ENCODE data around the gene PTPRM. TPM values are rescaled to one million over a fixed set of nuclear protein-coding genes. Genes with fewer than 3 reads are reported as not detected.
A peak's percentile ranks its signal among the peaks of the same experiment; 100 is the strongest.

Gene PTPRM
- total and polyA plus RNA-seq, 4 donors, result 61.1 to 146 (median 87.5) TPM

DNA sequence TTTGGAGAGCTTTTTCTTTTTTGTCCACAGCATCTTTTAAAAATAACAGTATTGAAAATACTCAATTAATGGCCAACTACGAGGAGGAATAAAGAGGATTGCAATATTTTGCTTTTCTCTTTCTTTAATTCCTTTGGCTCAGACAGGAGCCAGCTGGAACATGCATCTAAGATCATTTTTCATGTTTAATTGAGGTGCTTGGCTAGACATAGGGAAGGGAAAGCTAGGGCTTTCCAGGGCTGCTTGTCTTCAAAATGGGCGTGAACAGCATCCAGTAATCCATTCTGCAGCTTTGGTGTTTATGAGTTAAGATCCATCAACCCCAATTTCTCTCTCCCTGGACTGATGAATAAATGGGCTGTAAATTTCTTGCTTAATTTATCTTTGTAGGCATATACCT lies 323.0 kb downstream of the PTPRM start:
- Histone ChIP-seq H3K9me3 (ENCODE audit: control insufficient read depth in 4 of 4, insufficient read depth in 3 of 4, low read length in 3 of 4) (no peaks in the 10 kb centered on the region), H3K4me3 (no peak overlapping the region), H3K4me1 (ENCODE audit: control insufficient read depth in 5 of 5, insufficient read depth in 5 of 5, low read length in 5 of 5) (peaks cover 0 to 11% (median 3%) of the 10 kb centered on the region in 5 donors), H3K27ac (ENCODE audit: low read depth in 1 of 2, low read length in 1 of 2) (no peak overlapping the region), H3K27me3 (ENCODE audit: control insufficient read depth in 3 of 3, insufficient read depth in 3 of 3, low read length in 2 of 3) (no peaks in the 10 kb centered on the region), H3K9ac (ENCODE audit: insufficient read depth in 1 of 2, low read length in 2 of 2) (no peak overlapping the region), H3K36me3 (ENCODE audit: control insufficient read depth in 4 of 4, insufficient read depth in 4 of 4, low read length in 4 of 4) (peaks cover 0 to 3% (median under 1%) of the 10 kb centered on the region in 4 donors)
- DNase-seq (peak in 2 of 3 donors; percentile 38 to 62), ATAC-seq (ENCODE audit: insufficient read depth, low FRiP score) (no peak)
- WGBS, 2 donors, result 60 to 81% methylated on average over 2 of the region's 2 CpGs
- TF ChIP-seq, protein P1, sequence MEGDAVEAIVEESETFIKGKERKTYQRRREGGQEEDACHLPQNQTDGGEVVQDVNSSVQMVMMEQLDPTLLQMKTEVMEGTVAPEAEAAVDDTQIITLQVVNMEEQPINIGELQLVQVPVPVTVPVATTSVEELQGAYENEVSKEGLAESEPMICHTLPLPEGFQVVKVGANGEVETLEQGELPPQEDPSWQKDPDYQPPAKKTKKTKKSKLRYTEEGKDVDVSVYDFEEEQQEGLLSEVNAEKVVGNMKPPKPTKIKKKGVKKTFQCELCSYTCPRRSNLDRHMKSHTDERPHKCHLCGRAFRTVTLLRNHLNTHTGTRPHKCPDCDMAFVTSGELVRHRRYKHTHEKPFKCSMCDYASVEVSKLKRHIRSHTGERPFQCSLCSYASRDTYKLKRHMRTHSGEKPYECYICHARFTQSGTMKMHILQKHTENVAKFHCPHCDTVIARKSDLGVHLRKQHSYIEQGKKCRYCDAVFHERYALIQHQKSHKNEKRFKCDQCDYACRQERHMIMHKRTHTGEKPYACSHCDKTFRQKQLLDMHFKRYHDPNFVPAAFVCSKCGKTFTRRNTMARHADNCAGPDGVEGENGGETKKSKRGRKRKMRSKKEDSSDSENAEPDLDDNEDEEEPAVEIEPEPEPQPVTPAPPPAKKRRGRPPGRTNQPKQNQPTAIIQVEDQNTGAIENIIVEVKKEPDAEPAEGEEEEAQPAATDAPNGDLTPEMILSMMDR (IDR thresholded peaks at IDR 0.05; ENCODE audit: control extremely low read depth, extremely low read depth), result no peak

DNA sequence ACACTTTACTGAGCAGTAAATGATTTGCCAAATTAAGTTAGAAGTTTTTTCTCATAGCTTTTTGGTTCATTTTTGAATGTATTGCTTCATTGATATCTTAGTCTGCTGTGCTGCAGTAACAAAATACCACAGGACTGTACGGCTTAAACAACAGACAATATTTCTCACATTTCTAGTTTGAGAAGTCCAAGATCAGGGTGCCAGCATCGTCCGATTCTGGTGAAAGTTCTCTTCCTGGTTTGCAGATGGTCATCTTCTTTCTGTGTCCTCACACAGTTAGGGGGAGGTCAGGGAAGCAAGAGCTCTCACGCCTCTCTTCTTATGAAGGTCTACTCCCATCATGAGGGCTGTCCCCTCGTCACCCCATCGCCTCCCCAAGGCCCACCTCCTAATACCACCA lies 325.4 kb downstream of the PTPRM start:
- Histone ChIP-seq H3K36me3 (ENCODE audit: control insufficient read depth in 4 of 4, insufficient read depth in 4 of 4, low read length in 4 of 4) (peaks cover 0 to 3% (median under 1%) of the 10 kb centered on the region in 4 donors), H3K4me3 (no peak overlapping the region), H3K9ac (ENCODE audit: insufficient read depth in 1 of 2, low read length in 2 of 2) (no peak overlapping the region), H3K9me3 (ENCODE audit: control insufficient read depth in 4 of 4, insufficient read depth in 3 of 4, low read length in 3 of 4) (no peaks in the 10 kb centered on the region), H3K27me3 (ENCODE audit: control insufficient read depth in 3 of 3, insufficient read depth in 3 of 3, low read length in 2 of 3) (no peaks in the 10 kb centered on the region), H3K27ac (ENCODE audit: low read depth in 1 of 2, low read length in 1 of 2) (no peak overlapping the region), H3K4me1 (ENCODE audit: control insufficient read depth in 5 of 5, insufficient read depth in 5 of 5, low read length in 5 of 5) (peaks cover 0 to 26% (median 3%) of the 10 kb centered on the region in 5 donors)
- DNase-seq, result no peak
- 94 to 96% methylated on average over 6 of the region's 6 CpGs for WGBS, 2 donors
- TF ChIP-seq, protein P1 (IDR thresholded peaks at IDR 0.05; ENCODE audit: control extremely low read depth, extremely low read depth), result no peak
- ATAC-seq (ENCODE audit: insufficient read depth, low FRiP score), result no peak

DNA sequence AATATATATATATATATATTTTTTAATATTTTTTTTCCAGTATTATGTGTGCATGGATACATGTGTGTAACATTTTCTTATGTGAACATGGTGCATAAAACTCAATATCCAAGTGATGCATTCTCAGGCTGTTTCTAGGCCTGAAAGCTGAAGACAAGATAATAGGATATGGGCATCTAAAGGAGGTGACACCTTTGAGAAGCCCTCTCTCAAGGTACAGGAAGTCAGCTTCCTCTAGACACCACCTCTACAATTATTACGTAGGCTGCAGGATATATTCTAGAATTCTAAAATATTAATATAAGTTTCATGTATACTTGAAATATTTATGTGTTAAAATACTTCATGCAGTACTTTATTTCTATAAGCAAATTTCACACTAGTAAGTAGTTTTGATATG lies 327.5 kb downstream of the PTPRM start:
- Histone ChIP-seq H3K27ac (ENCODE audit: low read depth in 1 of 2, low read length in 1 of 2) (no peak overlapping the region), H3K27me3 (ENCODE audit: control insufficient read depth in 3 of 3, insufficient read depth in 3 of 3, low read length in 2 of 3) (no peaks in the 10 kb centered on the region), H3K9ac (ENCODE audit: insufficient read depth in 1 of 2, low read length in 2 of 2) (no peak overlapping the region), H3K4me1 (ENCODE audit: control insufficient read depth in 5 of 5, insufficient read depth in 5 of 5, low read length in 5 of 5) (peaks cover 0 to 32% (median 3%) of the 10 kb centered on the region in 5 donors), H3K36me3 (ENCODE audit: control insufficient read depth in 4 of 4, insufficient read depth in 4 of 4, low read length in 4 of 4) (no peaks in the 10 kb centered on the region), H3K4me3 (no peak overlapping the region), H3K9me3 (ENCODE audit: control insufficient read depth in 4 of 4, insufficient read depth in 3 of 4, low read length in 3 of 4) (no peaks in the 10 kb centered on the region)
- DNase-seq (no peak), ATAC-seq (ENCODE audit: insufficient read depth, low FRiP score) (no peak)
- TF ChIP-seq, protein P1 (IDR thresholded peaks at IDR 0.05; ENCODE audit: control extremely low read depth, extremely low read depth), result no peak
- WGBS, 2 donors, result 90 to 91% methylated on average over 1 of the region's 1 CpG

DNA sequence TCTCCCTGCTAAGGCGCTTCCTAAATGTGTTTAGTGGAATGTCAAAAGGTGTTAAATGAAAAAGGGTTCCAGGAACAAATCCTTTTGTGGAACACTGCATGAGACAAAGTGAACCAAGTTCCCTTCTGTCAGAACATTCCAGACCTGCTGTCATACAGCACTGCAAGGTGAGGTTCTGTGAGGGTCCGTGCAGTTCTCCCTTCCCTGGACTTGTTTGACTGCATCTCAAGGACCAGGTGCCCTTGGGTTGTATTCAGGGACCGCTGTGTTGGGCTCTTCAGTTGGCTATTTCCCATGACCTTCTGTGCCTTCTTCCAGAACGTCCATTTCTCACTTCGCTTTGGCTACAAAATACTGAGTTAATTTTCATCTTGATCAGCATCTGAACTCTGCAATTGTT lies 328.2 kb downstream of the PTPRM start:
- TF ChIP-seq, protein P1 (IDR thresholded peaks at IDR 0.05; ENCODE audit: control extremely low read depth, extremely low read depth), result no peak
- Histone ChIP-seq H3K9ac (ENCODE audit: insufficient read depth in 1 of 2, low read length in 2 of 2) (no peak overlapping the region), H3K4me1 (ENCODE audit: control insufficient read depth in 5 of 5, insufficient read depth in 5 of 5, low read length in 5 of 5) (peaks cover 0 to 32% (median 0%) of the 10 kb centered on the region in 5 donors), H3K27ac (ENCODE audit: low read depth in 1 of 2, low read length in 1 of 2) (no peak overlapping the region), H3K9me3 (ENCODE audit: control insufficient read depth in 4 of 4, insufficient read depth in 3 of 4, low read length in 3 of 4) (no peaks in the 10 kb centered on the region), H3K4me3 (no peak overlapping the region), H3K36me3 (ENCODE audit: control insufficient read depth in 4 of 4, insufficient read depth in 4 of 4, low read length in 4 of 4) (no peaks in the 10 kb centered on the region), H3K27me3 (ENCODE audit: control insufficient read depth in 3 of 3, insufficient read depth in 3 of 3, low read length in 2 of 3) (no peaks in the 10 kb centered on the region)
- DNase-seq, result no peak
- no peak for ATAC-seq (ENCODE audit: insufficient read depth, low FRiP score)
- WGBS, 2 donors, result 90 to 92% methylated on average over 5 of the region's 5 CpGs

All from lung (tissue), 12 donors.